Measurements from ENCODE around the gene MTMR3.

- TF ChIP-seq, protein P1, sequence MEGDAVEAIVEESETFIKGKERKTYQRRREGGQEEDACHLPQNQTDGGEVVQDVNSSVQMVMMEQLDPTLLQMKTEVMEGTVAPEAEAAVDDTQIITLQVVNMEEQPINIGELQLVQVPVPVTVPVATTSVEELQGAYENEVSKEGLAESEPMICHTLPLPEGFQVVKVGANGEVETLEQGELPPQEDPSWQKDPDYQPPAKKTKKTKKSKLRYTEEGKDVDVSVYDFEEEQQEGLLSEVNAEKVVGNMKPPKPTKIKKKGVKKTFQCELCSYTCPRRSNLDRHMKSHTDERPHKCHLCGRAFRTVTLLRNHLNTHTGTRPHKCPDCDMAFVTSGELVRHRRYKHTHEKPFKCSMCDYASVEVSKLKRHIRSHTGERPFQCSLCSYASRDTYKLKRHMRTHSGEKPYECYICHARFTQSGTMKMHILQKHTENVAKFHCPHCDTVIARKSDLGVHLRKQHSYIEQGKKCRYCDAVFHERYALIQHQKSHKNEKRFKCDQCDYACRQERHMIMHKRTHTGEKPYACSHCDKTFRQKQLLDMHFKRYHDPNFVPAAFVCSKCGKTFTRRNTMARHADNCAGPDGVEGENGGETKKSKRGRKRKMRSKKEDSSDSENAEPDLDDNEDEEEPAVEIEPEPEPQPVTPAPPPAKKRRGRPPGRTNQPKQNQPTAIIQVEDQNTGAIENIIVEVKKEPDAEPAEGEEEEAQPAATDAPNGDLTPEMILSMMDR (IDR thresholded peaks at IDR 0.05), result no peak
- TF ChIP-seq, protein P2, sequence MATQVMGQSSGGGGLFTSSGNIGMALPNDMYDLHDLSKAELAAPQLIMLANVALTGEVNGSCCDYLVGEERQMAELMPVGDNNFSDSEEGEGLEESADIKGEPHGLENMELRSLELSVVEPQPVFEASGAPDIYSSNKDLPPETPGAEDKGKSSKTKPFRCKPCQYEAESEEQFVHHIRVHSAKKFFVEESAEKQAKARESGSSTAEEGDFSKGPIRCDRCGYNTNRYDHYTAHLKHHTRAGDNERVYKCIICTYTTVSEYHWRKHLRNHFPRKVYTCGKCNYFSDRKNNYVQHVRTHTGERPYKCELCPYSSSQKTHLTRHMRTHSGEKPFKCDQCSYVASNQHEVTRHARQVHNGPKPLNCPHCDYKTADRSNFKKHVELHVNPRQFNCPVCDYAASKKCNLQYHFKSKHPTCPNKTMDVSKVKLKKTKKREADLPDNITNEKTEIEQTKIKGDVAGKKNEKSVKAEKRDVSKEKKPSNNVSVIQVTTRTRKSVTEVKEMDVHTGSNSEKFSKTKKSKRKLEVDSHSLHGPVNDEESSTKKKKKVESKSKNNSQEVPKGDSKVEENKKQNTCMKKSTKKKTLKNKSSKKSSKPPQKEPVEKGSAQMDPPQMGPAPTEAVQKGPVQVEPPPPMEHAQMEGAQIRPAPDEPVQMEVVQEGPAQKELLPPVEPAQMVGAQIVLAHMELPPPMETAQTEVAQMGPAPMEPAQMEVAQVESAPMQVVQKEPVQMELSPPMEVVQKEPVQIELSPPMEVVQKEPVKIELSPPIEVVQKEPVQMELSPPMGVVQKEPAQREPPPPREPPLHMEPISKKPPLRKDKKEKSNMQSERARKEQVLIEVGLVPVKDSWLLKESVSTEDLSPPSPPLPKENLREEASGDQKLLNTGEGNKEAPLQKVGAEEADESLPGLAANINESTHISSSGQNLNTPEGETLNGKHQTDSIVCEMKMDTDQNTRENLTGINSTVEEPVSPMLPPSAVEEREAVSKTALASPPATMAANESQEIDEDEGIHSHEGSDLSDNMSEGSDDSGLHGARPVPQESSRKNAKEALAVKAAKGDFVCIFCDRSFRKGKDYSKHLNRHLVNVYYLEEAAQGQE (IDR thresholded peaks at IDR 0.05; ENCODE audit: insufficient read depth in 1 of 2, low read depth in 2 of 2, low read length in 1 of 2), result no peak
Observed at GRCh38 chr22:29956680-29957079, 73.7 kb downstream of the MTMR3 start.

All from Panc1 (cell line).